IMR-90 (cell line): ENCODE measurements around the gene NECAB2. TPM values are rescaled to one million over a fixed set of nuclear protein-coding genes. Genes with fewer than 3 reads are reported as not detected.

Source experiments
- ATAC-seq: fragments of 200-7000 bp; cut with Tn5 transposase; 2 replicates; pipeline ENCODE4 v1.9.1; 2020; ENCODE audit warnings: low read depth, mild to moderate bottlenecking, moderate library complexity
- BruUV-seq: library from RNA; stranded (reverse); fragments of 400-500 nt; replicated peaks from 2 replicates; lab custom pipeline; 2021; lab: Mats Ljungman, UMichigan
- CTCF ChIA-PET: fragments of 300-600 bp; formaldehyde crosslinking; extraction: SDS; loops from one replicate; lab custom pipeline; 2021; ENCODE audit warnings: antibody characterized with exemption; lab: Yijun Ruan, JAX
- POLR2A ChIA-PET: fragments of 300-600 bp; sonication (Branson Sonifier 250); formaldehyde crosslinking; loops from one replicate; lab custom pipeline; 2022; ENCODE audit warnings: antibody characterized with exemption; ENCODE audit not compliant: unreplicated experiment; lab: Charles Lee
- DNase-seq: peaks from one replicate; pipeline ENCODE4 v3.0.0; 2013
- H2AFZ ChIP-seq: replicated peaks from 2 replicates; pipeline ENCODE3; 2013; ENCODE audit warnings: low read length, mild to moderate bottlenecking; ENCODE audit not compliant: poor library complexity
- H2AK5ac ChIP-seq: 2 replicates; pipeline ENCODE4 v1.6.1; 2013; ENCODE audit warnings: low read depth, low read length, inconsistent platforms
- H2AK9ac ChIP-seq: replicated peaks from 2 replicates; pipeline ENCODE3; 2013; ENCODE audit warnings: mild to moderate bottlenecking, low read depth, low read length, moderate library complexity; ENCODE audit not compliant: poor library complexity
- H2BK120ac ChIP-seq: 2 replicates; pipeline ENCODE4 v1.6.1; 2013; ENCODE audit warnings: low read depth, low read length, inconsistent platforms
- H2BK15ac ChIP-seq: 3 replicates; pipeline ENCODE4 v1.6.1; 2013; ENCODE audit warnings: low read depth, low read length, inconsistent platforms
- H2BK20ac ChIP-seq: 2 replicates; pipeline ENCODE4 v1.6.1; 2013; ENCODE audit warnings: low read depth, mild to moderate bottlenecking, inconsistent platforms, low read length, moderate library complexity
- H2BK5ac ChIP-seq: 2 replicates; pipeline ENCODE4 v1.6.1; 2013; ENCODE audit warnings: mild to moderate bottlenecking, low read depth, low read length, inconsistent platforms; ENCODE audit not compliant: poor library complexity, severe bottlenecking
- H3K14ac ChIP-seq: replicated peaks from 2 replicates; pipeline ENCODE4 v1.6.1; 2013; ENCODE audit warnings: low read depth, low read length, inconsistent platforms
- H3K18ac ChIP-seq: 2 replicates; pipeline ENCODE4 v1.6.1; 2013; ENCODE audit warnings: low read depth, low read length, control low read depth
- H3K23ac ChIP-seq: 2 replicates; pipeline ENCODE4 v1.6.1; 2013; ENCODE audit warnings: low read depth, low read length, inconsistent platforms
- H3K27ac ChIP-seq: 2 replicates; pipeline ENCODE4 v1.5.1; 2013; ENCODE audit warnings: mild to moderate bottlenecking, control low read depth, low read length; ENCODE audit not compliant: insufficient read depth
- H3K27me3 ChIP-seq: 2 replicates; pipeline ENCODE4 v1.6.1; 2013; ENCODE audit warnings: low read length; ENCODE audit not compliant: control insufficient read depth, insufficient read depth
- H3K36me3 ChIP-seq: 2 replicates; pipeline ENCODE4 v1.6.1; 2013; ENCODE audit warnings: low read length, mixed read lengths; ENCODE audit not compliant: control insufficient read depth, insufficient read depth
- H3K4ac ChIP-seq: 2 replicates; pipeline ENCODE4 v1.6.1; 2013; ENCODE audit warnings: low read depth, low read length, inconsistent platforms
- H3K4me1 ChIP-seq: 2 replicates; pipeline ENCODE4 v1.6.1; 2013; ENCODE audit warnings: low read length, mixed read lengths; ENCODE audit not compliant: control insufficient read depth, insufficient read depth
- H3K4me2 ChIP-seq: 2 replicates; pipeline ENCODE4 v1.6.1; 2013; ENCODE audit warnings: low read depth, mild to moderate bottlenecking, control low read depth, low read length, moderate library complexity
- H3K4me3 ChIP-seq: 2 replicates; pipeline ENCODE4 v1.5.1; 2013; ENCODE audit warnings: low read depth, mild to moderate bottlenecking, control low read depth, low read length, moderate library complexity; ENCODE audit not compliant: insufficient read depth
- H3K56ac ChIP-seq: 2 replicates; pipeline ENCODE4 v1.6.1; 2013; ENCODE audit warnings: low read length, inconsistent platforms; ENCODE audit not compliant: insufficient read depth; ENCODE audit errors: extremely low read depth
- H3K79me1 ChIP-seq, 2 experiments: 2 replicates each; pipeline ENCODE4 v1.6.1; 2013; ENCODE audit warnings: low read length in 2 of 2, inconsistent platforms in 1 of 2, low read depth in 1 of 2
- H3K9ac ChIP-seq: 2 replicates; pipeline ENCODE4 v1.6.1; 2013; ENCODE audit warnings: low read depth, low read length, control low read depth
- H3K9me1 ChIP-seq: 2 replicates; pipeline ENCODE4 v1.6.1; 2013; ENCODE audit warnings: low read length, inconsistent platforms; ENCODE audit not compliant: insufficient read depth
- H3K9me3 ChIP-seq: 2 replicates; pipeline ENCODE4 v1.6.1; 2013; ENCODE audit warnings: low read length; ENCODE audit not compliant: control insufficient read depth, insufficient read depth
- H4K20me1 ChIP-seq: 2 replicates; pipeline ENCODE4 v1.6.1; 2013; ENCODE audit warnings: low read length, inconsistent platforms; ENCODE audit not compliant: insufficient read depth
- H4K5ac ChIP-seq: 2 replicates; pipeline ENCODE4 v1.6.1; 2013; ENCODE audit warnings: mild to moderate bottlenecking, low read depth, low read length, control low read depth
- H4K8ac ChIP-seq, 2 experiments: 2 replicates each; pipeline ENCODE4 v1.6.1; 2013; ENCODE audit warnings: low read depth in 2 of 2, low read length in 2 of 2, control low read depth in 1 of 2, inconsistent platforms in 1 of 2
- H4K91ac ChIP-seq: 2 replicates; pipeline ENCODE4 v1.6.1; 2013; ENCODE audit warnings: low read depth, low read length, inconsistent platforms; ENCODE audit not compliant: insufficient read depth
- BHLHE40 ChIP-seq: fragments of 150-350 bp; IDR thresholded peaks from 2 replicates; pipeline ENCODE4 v1.6.1; 2016; ENCODE audit warnings: mild to moderate bottlenecking, low read depth, low read length
- CEBPB ChIP-seq: IDR thresholded peaks from 2 replicates; pipeline ENCODE4 v1.6.1; 2012; ENCODE audit warnings: low read depth, low read length, improper control_type of control experiment
- CHD1 ChIP-seq: IDR thresholded peaks from 2 replicates; pipeline ENCODE4 v1.6.1; 2012; ENCODE audit warnings: low read depth, low read length, improper control_type of control experiment
- ELK1 ChIP-seq: fragments of 150-350 bp; IDR thresholded peaks from 2 replicates; pipeline ENCODE4 v1.6.1; 2016; ENCODE audit warnings: low read depth, mild to moderate bottlenecking, low read length, moderate library complexity, borderline replicate concordance
- FOS ChIP-seq: fragments of 150-350 bp; IDR thresholded peaks from 2 replicates; pipeline ENCODE4 v1.6.1; 2016; ENCODE audit warnings: low read depth, low read length
- MAFK ChIP-seq: IDR thresholded peaks from 2 replicates; pipeline ENCODE4 v1.6.1; 2012; ENCODE audit warnings: low read depth, low read length, improper control_type of control experiment
- MAZ ChIP-seq: IDR thresholded peaks from 2 replicates; pipeline ENCODE4 v1.6.1; 2012; ENCODE audit warnings: low read depth, mild to moderate bottlenecking, low read length, improper control_type of control experiment, moderate library complexity, borderline replicate concordance
- MXI1 ChIP-seq: IDR thresholded peaks from 2 replicates; pipeline ENCODE4 v1.6.1; 2012; ENCODE audit warnings: low read depth, mild to moderate bottlenecking, low read length, moderate library complexity, borderline replicate concordance
- NFE2L2 ChIP-seq: fragments of 150-350 bp; IDR thresholded peaks from 2 replicates; pipeline ENCODE4 v1.6.1; 2016; ENCODE audit warnings: low read depth, mild to moderate bottlenecking, low read length
- POLR2A ChIP-seq: IDR thresholded peaks from 2 replicates; pipeline ENCODE4 v1.6.1; 2012; ENCODE audit warnings: mild to moderate bottlenecking, low read depth, low read length
- RAD21 ChIP-seq: IDR thresholded peaks from 2 replicates; pipeline ENCODE4 v1.6.1; 2012; ENCODE audit warnings: low read length, improper control_type of control experiment
- RCOR1 ChIP-seq: IDR thresholded peaks from 2 replicates; pipeline ENCODE4 v1.6.1; 2012; ENCODE audit warnings: mild to moderate bottlenecking, low read length, improper control_type of control experiment; ENCODE audit not compliant: insufficient replicate concordance
- RFX5 ChIP-seq: IDR thresholded peaks from 2 replicates; pipeline ENCODE4 v1.8.0; 2012; ENCODE audit warnings: low read depth, mild to moderate bottlenecking, low read length, moderate library complexity
- SMC3 ChIP-seq: fragments of 150-350 bp; IDR thresholded peaks from 2 replicates; pipeline ENCODE4 v1.6.1; 2016; ENCODE audit warnings: low read depth, mild to moderate bottlenecking, antibody characterized with exemption, low read length, moderate library complexity
- WGBS, 2 experiments: methylation state at CpG; one replicate each; pipeline versions ENCODE4 v1.1.5 to v1.1.7; 2013; ENCODE audit warnings: missing lambda C conversion rate in 2 of 2; ENCODE audit not compliant: insufficient read length in 1 of 2; ENCODE audit errors: extremely low coverage in 2 of 2; 5-methylcytosine and 5-hydroxymethylcytosine counted together
- dilution Hi-C: fragments of 300-500 bp; cut with HindIII; formaldehyde crosslinking; loops from one replicate; pipeline ENCODE4 v1.14.3; 2018; ENCODE audit warnings: low sequenced_read_pairs; ENCODE audit not compliant: unreplicated experiment
- in situ Hi-C: fragments of 300-500 bp; cut with MboI; formaldehyde crosslinking; loops from 3 replicates; pipeline ENCODE4 v1.14.3; 2019; ENCODE audit warnings: low sequenced_read_pairs, inconsistent platforms, mixed read lengths
- intact Hi-C: fragments of 100-400 bp; cut with micrococcal nuclease; formaldehyde crosslinking; loops from 2 replicates; pipeline ENCODE4 v1.10.0; 2022
- polyA plus RNA-seq, 3 experiments: library from polyadenylated mRNA; depleted of rRNA; stranded (reverse); fragments of >200 nt; gene quantifications; 2 replicates each; pipeline ENCODE4 v1.2.3, GENCODE V29; 2012; ENCODE audit warnings: low replicate concordance in 1 of 3
- total RNA-seq: library from RNA; depleted of rRNA; stranded (reverse); fragments of >200 nt; gene quantifications from 2 replicates; pipeline ENCODE4 v1.2.3, GENCODE V29; 2012
- TF ChIP-seq, protein P1 (sequence below): conservative IDR thresholded peaks from 2 replicates; pipeline ENCODE4 v1.5.1; 2012; ENCODE audit warnings: mild to moderate bottlenecking, low read depth, low read length, improper control_type of control experiment
- TF ChIP-seq, protein P2 (sequence below): fragments of 150-350 bp; IDR thresholded peaks from 2 replicates; pipeline ENCODE4 v1.6.1; 2017; ENCODE audit warnings: mild to moderate bottlenecking, antibody characterized with exemption, low read length, low read depth

The NECAB2 gene
- total and polyA plus RNA-seq, 2 of the 4 experiments (the other 2 are of a cell fraction): 0.27 TPM; not detected in 1

GRCh38 chr16:84022644-84023043 is 54.6 kb downstream of the NECAB2 start:
- H3K4ac ChIP-seq: no peak overlapping the region
- H4K8ac ChIP-seq: no peak overlapping the region
- H3K56ac ChIP-seq: no peak overlapping the region
- H3K36me3 ChIP-seq: no peaks in the 10 kb centered on the region
- no peak overlapping the region for H3K14ac ChIP-seq
- peaks cover 13% of the 10 kb centered on the region for H3K9me3 ChIP-seq
- no peak overlapping the region for H3K27ac ChIP-seq
- BruUV-seq: no TSS peak
- POLR2A ChIA-PET: no interaction called here
- no peak overlapping the region for H4K5ac ChIP-seq
- no peak overlapping the region for H2AK5ac ChIP-seq
- H3K9me1 ChIP-seq: no peaks in the 10 kb centered on the region
- no peak overlapping the region for H2BK5ac ChIP-seq
- peaks cover 7% of the 10 kb centered on the region for H3K4me1 ChIP-seq
- dilution Hi-C loops: no loop called here
- H2AK9ac ChIP-seq: no peak overlapping the region
- H3K79me1 ChIP-seq: no peaks in the 10 kb centered on the region
- no peak overlapping the region for H2AFZ ChIP-seq
- H3K27me3 ChIP-seq: peaks cover 20% of the 10 kb centered on the region
- DNase-seq (no peak), ATAC-seq (no peak)
- in situ Hi-C loops: no loop called here
- no peak overlapping the region for H3K9ac ChIP-seq
- H2BK120ac ChIP-seq: no peak overlapping the region
- no peak overlapping the region for H2BK20ac ChIP-seq
- no peak overlapping the region for H2BK15ac ChIP-seq
- H3K4me2 ChIP-seq: no peak overlapping the region
- intact Hi-C loops: no loop called here
- no peak overlapping the region for H4K91ac ChIP-seq
- H3K23ac ChIP-seq: no peak overlapping the region
- H3K18ac ChIP-seq: no peak overlapping the region
- no peak for TF ChIP-seq POLR2A
- no peak for TF ChIP-seq RCOR1
- TF ChIP-seq ELK1: no peak
- TF ChIP-seq RAD21: no peak
- TF ChIP-seq FOS: no peak
- no peak for TF ChIP-seq MAFK
- TF ChIP-seq MAZ: no peak
- TF ChIP-seq CHD1: no peak
- TF ChIP-seq BHLHE40: no peak
- TF ChIP-seq SMC3: no peak
- TF ChIP-seq, protein P1, sequence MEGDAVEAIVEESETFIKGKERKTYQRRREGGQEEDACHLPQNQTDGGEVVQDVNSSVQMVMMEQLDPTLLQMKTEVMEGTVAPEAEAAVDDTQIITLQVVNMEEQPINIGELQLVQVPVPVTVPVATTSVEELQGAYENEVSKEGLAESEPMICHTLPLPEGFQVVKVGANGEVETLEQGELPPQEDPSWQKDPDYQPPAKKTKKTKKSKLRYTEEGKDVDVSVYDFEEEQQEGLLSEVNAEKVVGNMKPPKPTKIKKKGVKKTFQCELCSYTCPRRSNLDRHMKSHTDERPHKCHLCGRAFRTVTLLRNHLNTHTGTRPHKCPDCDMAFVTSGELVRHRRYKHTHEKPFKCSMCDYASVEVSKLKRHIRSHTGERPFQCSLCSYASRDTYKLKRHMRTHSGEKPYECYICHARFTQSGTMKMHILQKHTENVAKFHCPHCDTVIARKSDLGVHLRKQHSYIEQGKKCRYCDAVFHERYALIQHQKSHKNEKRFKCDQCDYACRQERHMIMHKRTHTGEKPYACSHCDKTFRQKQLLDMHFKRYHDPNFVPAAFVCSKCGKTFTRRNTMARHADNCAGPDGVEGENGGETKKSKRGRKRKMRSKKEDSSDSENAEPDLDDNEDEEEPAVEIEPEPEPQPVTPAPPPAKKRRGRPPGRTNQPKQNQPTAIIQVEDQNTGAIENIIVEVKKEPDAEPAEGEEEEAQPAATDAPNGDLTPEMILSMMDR: no peak
- TF ChIP-seq MXI1: no peak
- TF ChIP-seq NFE2L2: no peak
- TF ChIP-seq, protein P2, sequence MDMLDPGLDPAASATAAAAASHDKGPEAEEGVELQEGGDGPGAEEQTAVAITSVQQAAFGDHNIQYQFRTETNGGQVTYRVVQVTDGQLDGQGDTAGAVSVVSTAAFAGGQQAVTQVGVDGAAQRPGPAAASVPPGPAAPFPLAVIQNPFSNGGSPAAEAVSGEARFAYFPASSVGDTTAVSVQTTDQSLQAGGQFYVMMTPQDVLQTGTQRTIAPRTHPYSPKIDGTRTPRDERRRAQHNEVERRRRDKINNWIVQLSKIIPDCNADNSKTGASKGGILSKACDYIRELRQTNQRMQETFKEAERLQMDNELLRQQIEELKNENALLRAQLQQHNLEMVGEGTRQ: no peak
- no peak for TF ChIP-seq CEBPB
- no peak for TF ChIP-seq RFX5
- H4K20me1 ChIP-seq: no peaks in the 10 kb centered on the region
- WGBS, 2 experiments: 58% methylated on average over 3 of the region's 11 CpGs; no CpG with 5 or more reads in 1 of the 2 experiments
- CTCF ChIA-PET: no interaction called here
- H3K4me3 ChIP-seq: no peak overlapping the region
